Ramos (cell line): ENCODE results near the gene CCDC175.

Experiments used
- in situ Hi-C: fragments of 300-500 bp; cut with MboI; formaldehyde crosslinking; loops from one replicate; pipeline ENCODE4 v1.14.3; 2022; ENCODE audit warnings: low sequenced_read_pairs; ENCODE audit not compliant: unreplicated experiment

Gene CCDC175

DNA sequence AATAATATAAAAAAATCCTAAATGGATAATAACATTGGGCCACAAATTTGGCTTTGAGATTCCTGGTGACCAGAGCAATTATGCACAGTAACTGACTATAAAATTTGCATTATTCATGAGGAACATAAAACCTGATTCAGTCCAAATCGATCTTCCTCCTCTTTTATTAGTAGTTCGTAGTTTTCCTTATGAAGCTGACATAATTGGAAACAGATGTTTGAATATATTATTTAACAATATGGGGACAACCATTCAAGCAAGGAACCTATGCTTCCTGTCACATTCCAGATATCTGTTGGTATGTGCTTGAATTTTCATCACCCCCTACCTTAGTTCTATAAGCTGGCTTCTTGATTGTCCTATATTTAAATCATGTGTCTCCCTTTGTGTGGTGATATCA lies 34.9 kb downstream of the CCDC175 start:
- in situ Hi-C loops, result no loop called here

DNA sequence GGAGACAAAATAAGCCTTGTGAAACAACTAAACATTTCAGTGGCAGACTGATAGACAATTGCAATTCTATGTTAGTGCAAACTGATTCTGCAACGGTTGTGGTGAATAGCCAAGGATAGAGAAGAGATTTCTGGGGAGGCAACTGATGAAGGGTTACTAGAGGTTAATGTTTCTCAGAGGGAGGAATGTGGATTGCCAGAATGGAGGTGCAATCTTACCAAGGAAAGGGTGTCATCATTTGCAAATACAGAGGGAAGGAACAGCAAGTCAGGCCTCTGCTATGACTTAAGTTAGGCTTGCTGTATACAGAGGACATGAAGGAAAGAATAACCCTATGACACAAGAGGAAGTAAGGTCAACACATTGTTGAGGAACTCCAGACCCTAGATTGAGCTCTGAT lies 35.8 kb downstream of the CCDC175 start:
- in situ Hi-C loops, result no loop called here

GRCh38 chr14:59538936-59539335 lies 37.7 kb downstream of the CCDC175 start:
- in situ Hi-C loops, result no loop called here

DNA sequence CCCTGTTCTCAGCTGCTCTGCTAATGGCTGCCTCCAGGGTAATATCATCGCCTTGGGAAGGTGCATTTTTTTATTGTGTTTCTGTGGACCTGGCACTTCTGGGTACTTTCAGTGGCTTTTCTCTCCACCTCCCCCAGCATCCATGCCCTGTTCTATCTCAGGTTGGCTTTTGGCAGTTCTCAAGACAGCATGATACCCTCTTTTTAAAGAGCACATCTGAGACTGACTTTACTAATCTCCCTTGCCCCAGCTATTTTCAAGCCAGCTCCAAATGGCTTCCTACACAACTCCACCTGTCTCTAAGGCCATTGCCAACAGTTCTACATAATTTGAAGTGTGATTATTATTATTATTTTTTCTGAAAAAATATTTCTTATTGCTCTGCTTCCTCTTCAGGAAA lies 39.1 kb downstream of the CCDC175 start:
- in situ Hi-C loops, result no loop called here

GRCh38 chr14:59534361-59534987 lies 42.1 kb downstream of the CCDC175 start:
- in situ Hi-C loops, result no loop called here

DNA sequence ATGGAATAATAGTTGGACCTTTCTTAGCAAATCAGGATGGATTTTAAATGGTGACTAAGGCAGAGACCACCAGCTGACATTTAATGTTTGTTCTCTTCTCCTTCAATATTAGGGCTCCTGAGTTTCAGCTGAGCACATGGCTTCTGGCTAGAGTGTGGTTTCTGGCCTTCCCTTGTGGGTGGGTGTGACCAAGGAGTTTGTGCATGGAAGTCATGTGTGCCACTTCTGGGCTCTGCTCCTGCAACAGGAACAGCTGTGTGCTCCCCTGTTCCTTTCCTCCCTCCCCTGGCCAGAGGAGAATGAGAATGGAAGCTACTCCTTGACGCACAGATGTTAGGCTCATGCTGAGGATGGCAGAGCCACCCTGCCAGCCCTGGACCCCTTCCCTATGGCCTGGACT lies 44.2 kb downstream of the CCDC175 start:
- in situ Hi-C loops, result no loop called here

DNA sequence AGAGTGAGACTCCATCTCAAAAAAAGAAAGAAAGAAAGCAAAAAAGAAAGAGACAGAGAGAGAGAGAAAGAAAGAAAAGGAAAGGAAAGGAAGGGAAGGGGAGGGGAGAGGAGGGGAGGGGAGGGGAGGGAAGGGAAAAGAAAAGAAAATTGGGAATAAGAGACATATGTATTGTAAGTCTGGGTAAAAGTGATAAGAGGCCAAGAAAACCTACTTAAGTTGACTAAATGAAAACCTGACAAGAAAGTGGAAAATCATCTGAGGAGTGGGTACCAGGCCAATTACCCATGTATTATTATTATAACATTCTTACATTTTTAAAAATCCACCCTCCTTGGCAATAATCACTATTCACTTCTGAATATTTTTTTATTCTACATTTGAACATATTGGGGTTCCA lies 46.3 kb downstream of the CCDC175 start:
- in situ Hi-C loops, result no loop called here

DNA sequence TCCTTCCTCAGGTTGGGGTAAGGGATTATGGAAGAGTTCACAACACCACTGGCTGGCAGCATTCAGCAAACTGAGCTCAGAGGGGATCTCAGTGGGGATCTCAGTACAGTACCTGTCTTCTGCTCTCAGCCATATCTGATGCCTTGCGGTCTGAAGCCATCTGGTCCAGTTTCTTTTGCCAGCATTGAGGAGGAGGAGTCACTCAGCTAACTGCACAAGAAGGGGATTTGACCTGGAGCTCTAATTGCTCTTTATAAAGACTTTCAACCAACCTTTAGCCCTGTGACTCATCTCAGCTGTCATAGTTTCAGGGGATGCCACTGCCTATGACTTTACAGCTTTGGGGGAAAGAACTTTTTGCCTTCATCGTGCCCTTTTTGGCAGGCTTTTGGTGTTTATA lies 47.4 kb downstream of the CCDC175 start:
- in situ Hi-C loops, result no loop called here

GRCh38 chr14:59520224-59520623 lies 56.4 kb downstream of the CCDC175 start:
- in situ Hi-C loops, result no loop called here

DNA sequence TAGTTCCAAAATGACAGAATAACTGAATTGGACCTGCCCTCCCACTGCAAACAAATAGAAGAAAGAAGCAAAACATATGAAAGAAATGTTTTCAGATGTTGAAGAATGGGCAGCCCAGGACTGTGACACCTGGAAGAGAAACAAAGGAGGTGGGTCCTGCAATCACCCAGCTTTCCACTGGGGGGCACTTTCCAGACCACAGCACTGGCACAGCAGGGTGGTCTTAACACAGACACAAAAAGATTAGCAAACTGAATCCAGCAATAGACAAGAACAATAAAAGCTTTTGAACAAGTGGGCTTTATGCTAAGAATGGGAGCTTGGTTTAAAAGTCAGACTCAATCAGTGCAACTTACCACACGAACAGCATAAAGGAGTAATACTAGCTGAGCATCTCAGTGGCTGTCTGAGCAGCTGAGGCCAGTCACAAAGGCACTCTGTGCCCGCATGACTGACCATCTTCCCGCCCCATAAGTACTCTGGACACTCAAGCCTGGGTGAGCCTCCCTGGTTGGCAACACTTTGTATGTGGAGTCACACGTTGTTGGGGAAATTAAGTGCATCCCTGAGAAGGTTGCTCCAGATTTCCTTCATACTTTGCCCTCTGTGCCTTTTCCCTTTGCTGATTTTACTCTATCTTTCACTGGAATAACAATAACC lies 64.6 kb downstream of the CCDC175 start:
- in situ Hi-C loops, result no loop called here

DNA sequence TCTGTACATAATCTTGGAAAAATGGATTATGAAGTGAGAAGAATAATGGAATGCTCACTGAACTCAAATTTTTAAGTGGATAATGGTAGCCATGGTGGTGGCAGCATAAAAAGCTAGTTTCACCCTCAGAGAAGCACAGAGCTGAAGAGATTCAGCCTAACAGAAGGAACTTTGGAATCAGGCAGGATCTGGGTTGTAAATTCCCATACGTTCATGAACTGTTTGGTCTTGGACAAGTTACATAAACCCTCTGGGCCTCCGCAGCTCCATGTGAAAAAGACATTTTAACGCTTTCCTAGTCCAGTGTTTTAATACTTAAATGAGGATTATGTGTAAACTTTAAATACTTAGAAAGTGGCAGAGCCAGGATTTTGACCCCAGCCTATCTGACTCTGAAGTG lies 65.6 kb downstream of the CCDC175 start:
- in situ Hi-C loops, result no loop called here

- in situ Hi-C loops, result no loop called here
These were observed 66.6 kb downstream of the CCDC175 start for GRCh38 chr14:59510001-59510400.

DNA sequence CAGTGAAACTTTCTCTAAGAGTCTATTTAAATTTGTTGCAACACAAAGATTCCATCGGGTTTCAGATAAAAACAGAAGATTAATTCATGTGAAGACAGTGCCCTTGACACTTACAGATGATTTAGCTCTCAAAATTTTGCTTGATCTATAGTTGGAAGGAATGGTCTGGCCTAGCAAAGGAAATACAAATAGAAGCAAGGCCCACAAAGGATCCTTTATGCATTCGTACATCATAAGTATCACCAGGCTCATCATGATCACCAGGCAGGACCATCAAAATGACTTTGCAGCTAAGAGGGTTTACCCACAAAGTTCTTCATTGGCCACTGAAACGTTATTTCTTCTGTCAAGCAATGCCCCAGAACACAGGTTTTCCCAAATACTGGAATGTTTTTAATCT lies 67.5 kb downstream of the CCDC175 start:
- in situ Hi-C loops, result no loop called here

DNA sequence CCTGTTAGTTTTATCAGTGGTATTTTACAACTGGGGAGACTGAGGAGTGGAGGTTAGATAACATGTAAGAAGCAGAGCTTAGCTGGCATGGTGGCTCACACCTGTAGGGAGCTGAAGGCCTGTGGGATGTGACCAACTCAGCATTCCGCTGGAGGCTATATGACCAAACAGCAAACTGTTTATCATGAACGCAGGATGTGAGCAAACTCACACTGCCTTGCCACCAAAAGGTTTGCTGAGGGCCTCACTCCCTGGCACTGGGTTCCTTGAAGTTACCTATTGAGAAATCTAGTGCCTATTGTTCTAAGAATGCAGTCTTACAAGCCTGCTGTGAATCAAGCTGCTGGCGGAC lies 68.9 kb downstream of the CCDC175 start:
- in situ Hi-C loops, result no loop called here

DNA sequence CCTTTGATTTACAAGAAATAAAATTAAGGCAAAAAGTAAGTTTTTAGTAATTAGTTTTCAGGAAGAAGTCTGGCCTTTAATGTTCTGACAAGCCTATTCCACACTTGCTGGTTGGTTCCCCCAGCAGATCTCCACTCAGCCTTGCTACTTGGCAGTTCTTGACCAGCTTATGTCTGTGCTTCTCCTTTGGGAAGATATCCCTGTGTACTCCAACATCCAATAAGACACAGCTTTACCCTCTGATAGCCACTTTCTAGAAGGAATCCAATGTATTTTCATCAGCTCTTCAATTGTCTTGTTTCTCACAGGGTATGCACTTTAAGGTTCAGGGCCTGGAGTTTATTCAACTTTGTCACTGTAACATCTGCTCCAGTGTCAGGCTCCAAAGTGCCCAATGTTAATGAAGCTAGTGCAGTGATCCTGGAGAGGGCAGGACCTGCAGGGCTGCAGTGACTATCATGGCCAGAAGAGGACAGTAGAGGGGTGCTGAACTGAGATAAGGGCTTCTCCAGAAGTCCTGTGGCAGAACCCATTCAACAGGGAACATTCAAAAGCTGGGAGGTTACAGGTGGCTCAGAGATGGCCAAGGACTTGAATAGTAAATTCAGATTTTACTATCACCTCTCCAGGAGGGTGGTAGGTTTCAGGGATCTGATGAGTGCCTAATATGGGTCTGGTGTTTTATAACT lies 69.4 kb downstream of the CCDC175 start:
- in situ Hi-C loops, result no loop called here

- in situ Hi-C loops, result no loop called here
These were observed 73.4 kb downstream of the CCDC175 start for GRCh38 chr14:59503256-59503655.

GRCh38 chr14:59500732-59501131 lies 75.9 kb downstream of the CCDC175 start:
- in situ Hi-C loops, result no loop called here

GRCh38 chr14:59492384-59492783 lies 84.2 kb downstream of the CCDC175 start:
- in situ Hi-C loops, result loop anchor here (25.0 kb wide), 1 partner anchor 670 kb away; the partner anchor contains the start of gene DHRS7

DNA sequence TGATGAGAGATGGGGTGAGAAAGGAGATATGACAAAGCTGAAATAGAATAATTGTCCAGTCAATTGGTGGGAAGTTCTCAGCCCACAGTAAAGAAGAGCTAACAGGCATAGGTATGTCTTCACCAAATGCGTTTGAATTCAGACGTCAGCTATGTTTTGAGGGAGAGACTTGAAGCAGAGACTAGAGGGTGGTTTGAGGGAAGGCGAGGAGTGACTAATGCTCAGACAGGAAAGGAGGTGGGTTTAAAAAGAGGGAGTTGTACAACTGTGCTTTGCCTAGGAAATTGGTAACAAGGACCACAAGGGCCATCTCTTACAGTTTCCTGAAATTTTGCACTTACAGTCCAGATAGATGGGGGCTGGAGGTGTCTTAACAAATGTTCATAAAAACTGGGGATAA lies 85.9 kb downstream of the CCDC175 start:
- in situ Hi-C loops, result loop anchor here (25.0 kb wide), 1 partner anchor 672 kb away; the partner anchor contains the start of gene DHRS7

DNA sequence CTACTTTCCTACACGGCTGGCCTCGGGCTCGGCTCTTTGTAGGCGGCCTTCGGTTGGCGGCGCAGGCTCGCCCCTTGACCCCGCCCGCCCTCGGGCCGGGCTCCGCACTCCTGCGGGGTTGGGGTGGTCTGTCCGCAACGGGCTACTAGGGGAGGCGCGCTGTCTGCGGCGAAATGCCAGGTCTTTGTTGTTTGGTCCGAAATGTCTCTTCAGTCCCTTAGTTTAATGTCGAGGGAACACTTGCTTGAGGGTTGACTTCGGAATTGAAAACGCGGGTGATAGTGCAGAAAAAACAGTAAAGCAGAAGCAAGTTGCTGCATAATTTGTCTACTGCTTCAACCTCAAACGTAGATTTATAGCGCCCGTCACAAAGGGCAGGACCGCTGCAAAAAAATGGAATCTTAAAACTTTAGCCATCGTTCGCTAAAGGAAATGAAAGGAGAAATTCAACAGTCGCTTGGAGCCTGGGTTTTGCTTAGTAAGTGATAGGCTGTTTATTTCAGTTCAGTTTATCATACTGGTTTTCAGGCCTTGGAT lies 91.9 kb downstream of the CCDC175 start:
- in situ Hi-C loops, result loop anchor here (25.0 kb wide), 1 partner anchor 678 kb away; the partner anchor contains the start of gene DHRS7
